Testis (tissue), 3 donors: Measurements from ENCODE around the gene C2orf92. TPM values are rescaled to one million over a fixed set of nuclear protein-coding genes. Genes with fewer than 3 reads are reported as not detected.

Experiments
- DNase-seq: peaks from one replicate; pipeline ENCODE4 v3.0.0-alpha.2; 2019
- H3K27ac ChIP-seq, 2 donors: fragments of 200-600 bp; sonication (generic); one replicate each; pipeline ENCODE4 v1.5.1; 2019
- H3K27me3 ChIP-seq: fragments of 200-600 bp; sonication (generic); one replicate; pipeline ENCODE4 v1.5.1; 2019
- H3K36me3 ChIP-seq: fragments of 200-600 bp; sonication (generic); one replicate; pipeline ENCODE4 v1.5.1; 2017; ENCODE audit warnings: low read depth; ENCODE audit errors: missing control alignments
- H3K4me1 ChIP-seq: fragments of 200-600 bp; sonication (generic); one replicate; pipeline ENCODE4 v1.5.1; 2019
- H3K4me3 ChIP-seq, 2 donors: fragments of 200-600 bp; sonication (generic); one replicate each; pipeline ENCODE4 v1.5.1; 2017 to 2019
- H3K9me3 ChIP-seq: fragments of 200-600 bp; sonication (generic); one replicate; pipeline ENCODE4 v1.5.1; 2017
- POLR2A ChIP-seq: fragments of 450-650 bp; IDR thresholded peaks from one replicate; pipeline ENCODE4 v1.6.1; 2017; ENCODE audit warnings: antibody characterized with exemption, mild to moderate bottlenecking, moderate library complexity
- WGBS, 2 donors: methylation state at CpG; one replicate each; pipeline ENCODE4 v1.1.5; 2018; 5-methylcytosine and 5-hydroxymethylcytosine counted together
- intact Hi-C: fragments of 100-400 bp; cut with DNase I; formaldehyde crosslinking; loops from one replicate; pipeline ENCODE4 v1.15.1; 2023; ENCODE audit warnings: low total_unique reads
- polyA plus RNA-seq: library from polyadenylated mRNA; stranded (reverse); fragments of 350-450 nt; fragmentation: Illumina TruSeq; extraction: RNeasy Lipid Tissue Mini Kit (QIAGEN cat#74804); gene quantifications from one replicate; pipeline ENCODE4 v1.2.3, GENCODE V29; 2014; ENCODE audit warnings: low read depth, low replicate concordance; ENCODE audit not compliant: insufficient read depth
- total RNA-seq, 2 donors: library from RNA; depleted of rRNA; stranded (reverse); fragments of >200 nt; gene quantifications; one replicate each; pipeline ENCODE4 v1.2.3, GENCODE V29; 2016
- TF ChIP-seq, protein P1 (sequence below), 3 experiments: fragments of 450-650 bp in 2 of 3; fragments of 200-600 bp in 1 of 3; sonication (generic) in 1 of 3; IDR thresholded peaks; one replicate each; pipeline ENCODE4 v1.5.1; 2016 to 2019; ENCODE audit warnings: antibody characterized with exemption in 3 of 3, mild to moderate bottlenecking in 2 of 3, moderate library complexity in 1 of 3

C2orf92 gene
- total and polyA plus RNA-seq, 3 donors from 2014 or later = 27.8 to 51.2 (median 35.7) TPM

DNA sequence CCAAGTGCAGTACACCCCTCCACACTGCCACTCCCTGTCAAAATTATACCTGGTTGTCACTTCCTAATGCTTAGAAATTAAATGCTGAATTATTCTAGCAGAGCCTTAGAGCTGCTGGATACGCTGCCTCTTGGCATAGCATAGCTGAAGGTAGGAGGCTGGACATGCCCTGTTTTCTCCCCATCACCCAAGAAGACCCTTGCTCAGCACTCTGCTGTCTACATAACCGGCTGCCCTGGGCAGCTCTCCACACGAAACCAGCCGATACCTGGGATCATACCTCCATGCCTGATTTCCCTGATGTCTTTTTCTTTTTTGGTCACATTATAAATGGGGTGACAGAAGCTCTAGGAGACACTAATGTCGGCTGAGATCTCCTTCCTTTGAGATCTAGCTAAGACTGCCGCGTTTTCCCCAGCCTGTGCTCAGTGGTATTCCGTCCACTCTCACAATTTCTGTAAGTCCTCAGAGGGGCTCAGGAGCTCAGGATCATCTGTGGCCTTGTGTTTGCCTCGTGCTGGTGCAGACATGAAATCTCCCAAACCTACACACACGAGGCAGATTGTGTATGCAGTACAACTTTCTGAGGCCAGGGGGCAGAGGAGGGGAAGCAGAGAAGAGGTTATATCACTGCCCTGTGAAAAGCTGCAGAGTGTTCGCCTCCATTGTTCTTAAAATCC, 30.4 kb downstream of the C2orf92 start:
- H3K4me1 ChIP-seq = no peaks in the 10 kb centered on the region
- no peaks in the 10 kb centered on the region for H3K9me3 ChIP-seq
- TF ChIP-seq, protein P1, sequence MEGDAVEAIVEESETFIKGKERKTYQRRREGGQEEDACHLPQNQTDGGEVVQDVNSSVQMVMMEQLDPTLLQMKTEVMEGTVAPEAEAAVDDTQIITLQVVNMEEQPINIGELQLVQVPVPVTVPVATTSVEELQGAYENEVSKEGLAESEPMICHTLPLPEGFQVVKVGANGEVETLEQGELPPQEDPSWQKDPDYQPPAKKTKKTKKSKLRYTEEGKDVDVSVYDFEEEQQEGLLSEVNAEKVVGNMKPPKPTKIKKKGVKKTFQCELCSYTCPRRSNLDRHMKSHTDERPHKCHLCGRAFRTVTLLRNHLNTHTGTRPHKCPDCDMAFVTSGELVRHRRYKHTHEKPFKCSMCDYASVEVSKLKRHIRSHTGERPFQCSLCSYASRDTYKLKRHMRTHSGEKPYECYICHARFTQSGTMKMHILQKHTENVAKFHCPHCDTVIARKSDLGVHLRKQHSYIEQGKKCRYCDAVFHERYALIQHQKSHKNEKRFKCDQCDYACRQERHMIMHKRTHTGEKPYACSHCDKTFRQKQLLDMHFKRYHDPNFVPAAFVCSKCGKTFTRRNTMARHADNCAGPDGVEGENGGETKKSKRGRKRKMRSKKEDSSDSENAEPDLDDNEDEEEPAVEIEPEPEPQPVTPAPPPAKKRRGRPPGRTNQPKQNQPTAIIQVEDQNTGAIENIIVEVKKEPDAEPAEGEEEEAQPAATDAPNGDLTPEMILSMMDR (IDR thresholded peaks at IDR 0.05) = peak in 2 of 3 experiments; percentile 52 to 63
- no peak for TF ChIP-seq POLR2A
- no peaks in the 10 kb centered on the region for H3K36me3 ChIP-seq
- 69 to 71% methylated on average over 11 of the region's 11 CpGs for whole genome bisulfite sequencing, 2 donors
- DNase-seq = peak; percentile 73
- H3K27me3 ChIP-seq = no peaks in the 10 kb centered on the region
- H3K27ac ChIP-seq = no peak overlapping the region
- intact Hi-C loops = loop anchor here (10.0 kb wide), 1 partner anchor 1635 kb away; no protein-coding TSS in a partner anchor
- no peak overlapping the region for H3K4me3 ChIP-seq

DNA sequence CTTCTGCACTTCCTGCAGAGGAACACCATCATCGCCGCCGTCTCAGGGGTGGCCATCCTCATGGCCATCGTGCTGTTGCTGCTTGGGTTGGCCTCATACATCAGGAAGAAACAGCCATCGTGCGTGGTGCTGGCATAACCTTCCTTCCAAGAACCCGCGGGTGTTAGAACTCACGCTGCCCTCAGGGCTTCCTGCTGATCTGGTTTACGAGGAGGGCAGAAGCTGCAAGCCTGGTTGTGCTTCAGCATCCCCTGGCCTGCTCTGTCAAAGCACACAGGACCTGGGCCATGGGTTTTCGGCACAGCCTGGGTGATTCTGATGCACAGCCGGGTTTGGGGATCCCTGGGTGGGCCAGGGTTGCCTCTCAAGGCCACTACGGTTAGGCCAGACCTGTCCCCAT, 31.7 kb downstream of the C2orf92 start:
- no peaks in the 10 kb centered on the region for H3K36me3 ChIP-seq
- no peaks in the 10 kb centered on the region for H3K27me3 ChIP-seq
- H3K4me1 ChIP-seq = no peaks in the 10 kb centered on the region
- no peak for DNase-seq
- H3K4me3 ChIP-seq = no peak overlapping the region
- intact Hi-C loops = no loop called here
- no peaks in the 10 kb centered on the region for H3K9me3 ChIP-seq
- H3K27ac ChIP-seq = no peak overlapping the region
- WGBS, 2 donors = 82 to 83% methylated on average over 10 to 13 of the region's 13 CpGs
- TF ChIP-seq, protein P1 (IDR thresholded peaks at IDR 0.05) = no peak
- TF ChIP-seq POLR2A = no peak

DNA sequence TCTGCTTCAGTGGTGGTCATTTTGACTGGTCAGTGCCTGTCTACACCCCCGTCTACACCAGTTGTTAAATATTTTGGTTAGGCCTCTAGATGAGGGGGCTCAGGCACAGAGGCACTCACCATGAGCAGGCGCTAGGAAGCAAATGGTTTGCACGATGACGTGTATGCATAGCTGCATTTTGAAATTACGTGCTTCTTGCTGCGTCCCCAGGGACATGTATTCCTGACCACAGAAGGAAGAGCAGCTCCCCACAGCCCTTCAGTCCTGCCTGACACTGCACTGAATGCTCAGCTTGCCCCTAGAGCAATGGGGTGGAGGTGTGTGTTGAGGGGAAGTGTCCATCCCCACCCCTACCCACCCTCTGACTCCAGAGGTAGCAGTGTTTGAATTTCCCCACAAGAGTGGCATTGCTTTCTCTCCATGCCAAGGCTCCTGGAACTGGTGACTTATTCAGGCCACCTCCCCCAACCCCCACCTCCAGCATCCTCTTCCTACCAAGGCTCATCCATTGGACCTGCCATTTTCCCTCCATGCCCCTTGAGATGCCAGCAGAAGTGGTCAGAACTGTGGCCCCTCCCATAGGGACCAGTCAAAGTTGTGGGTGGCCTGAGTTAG, 32.4 kb downstream of the C2orf92 start:
- Histone ChIP-seq H3K27me3 (no peaks in the 10 kb centered on the region), H3K9me3 (no peaks in the 10 kb centered on the region), H3K4me3 (no peak overlapping the region), H3K4me1 (no peaks in the 10 kb centered on the region), H3K36me3 (no peaks in the 10 kb centered on the region), H3K27ac (no peak overlapping the region)
- intact Hi-C loops = no loop called here
- WGBS, 2 donors = 88 to 94% methylated on average over 5 to 6 of the region's 6 CpGs
- no peak for DNase-seq
- no peak for TF ChIP-seq POLR2A
- TF ChIP-seq, protein P1 (IDR thresholded peaks at IDR 0.05) = no peak

DNA sequence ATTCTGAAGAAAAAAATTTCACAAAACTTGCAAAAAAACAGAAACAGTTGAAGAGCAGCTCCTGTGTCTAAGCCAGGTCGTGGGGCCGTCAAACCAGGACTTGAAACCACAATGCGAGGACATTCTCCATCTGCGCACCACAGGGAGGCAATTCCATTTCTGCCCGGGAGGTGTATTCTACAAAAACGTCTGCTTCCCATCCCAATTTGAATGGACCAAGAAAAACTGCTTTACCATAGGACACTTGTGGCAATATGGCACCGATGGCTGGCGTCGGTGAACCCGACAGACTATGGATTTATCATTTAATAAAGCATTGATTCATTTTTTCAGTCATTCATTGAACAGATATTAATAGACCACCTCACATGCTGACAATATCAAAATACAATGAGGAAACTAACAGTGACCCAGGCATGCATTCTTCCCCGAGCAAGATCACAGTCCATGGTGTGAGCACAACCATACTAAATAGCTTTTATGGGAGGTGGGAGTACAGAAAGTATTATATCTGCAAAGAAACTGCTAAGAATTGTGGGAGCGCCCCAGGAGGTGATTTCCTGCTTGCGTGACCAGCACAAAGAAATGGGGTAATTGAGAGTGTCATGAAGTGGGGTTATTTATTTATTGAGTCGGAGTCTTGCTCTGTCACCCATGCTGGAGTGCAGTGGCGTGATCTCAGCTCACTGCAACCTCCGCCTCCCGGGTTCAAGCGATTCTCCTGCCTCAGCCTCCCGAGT, 33.4 kb downstream of the C2orf92 start:
- H3K36me3 ChIP-seq = no peaks in the 10 kb centered on the region
- intact Hi-C loops = no loop called here
- 91 to 94% methylated on average over 19 of the region's 19 CpGs for WGBS, 2 donors
- no peak overlapping the region for H3K27ac ChIP-seq
- H3K27me3 ChIP-seq = no peaks in the 10 kb centered on the region
- DNase-seq = no peak
- no peaks in the 10 kb centered on the region for H3K9me3 ChIP-seq
- no peak for TF ChIP-seq POLR2A
- TF ChIP-seq, protein P1 (IDR thresholded peaks at IDR 0.05) = no peak
- H3K4me3 ChIP-seq = no peak overlapping the region
- H3K4me1 ChIP-seq = no peaks in the 10 kb centered on the region
